Endothelial cell (in vitro differentiated cells): ENCODE measurements around the gene PLA2G2A. TPM values are rescaled to one million over a fixed set of nuclear protein-coding genes. Genes with fewer than 3 reads are reported as not detected.
A peak's percentile ranks its signal among the peaks of the same experiment; 100 is the strongest.
"Not testable (repeated sequence)": the region's sequence is repeated elsewhere in the genome, so short reads cannot be mapped to it uniquely, and the experiment has no call there.

Source experiments
- DNase-seq: peaks from one replicate; pipeline ENCODE4 v3.0.0; 2021; ENCODE audit warnings: low spot score
- H3K27ac Mint-ChIP-seq: one replicate; pipeline ENCODE4 v1.8.0; 2021; ENCODE audit warnings: mixed read lengths, inconsistent platforms; ENCODE audit not compliant: unreplicated experiment
- H3K27me3 Mint-ChIP-seq: one replicate; pipeline ENCODE4 v1.8.0; 2021; ENCODE audit warnings: mild to moderate bottlenecking, moderate library complexity, mixed read lengths, inconsistent platforms; ENCODE audit not compliant: unreplicated experiment
- H3K36me3 Mint-ChIP-seq: one replicate; pipeline ENCODE4 v1.8.0; 2021; ENCODE audit warnings: mild to moderate bottlenecking, low read depth, mixed read lengths, inconsistent platforms; ENCODE audit not compliant: unreplicated experiment
- H3K4me1 Mint-ChIP-seq: one replicate; pipeline ENCODE4 v1.8.0; 2021; ENCODE audit warnings: mild to moderate bottlenecking, mixed read lengths, inconsistent platforms; ENCODE audit not compliant: unreplicated experiment
- H3K4me3 Mint-ChIP-seq: one replicate; pipeline ENCODE4 v1.8.0; 2021; ENCODE audit warnings: mild to moderate bottlenecking, mixed read lengths, inconsistent platforms; ENCODE audit not compliant: unreplicated experiment
- H3K9me3 Mint-ChIP-seq: one replicate; pipeline ENCODE4 v1.8.0; 2021; ENCODE audit warnings: mixed read lengths, inconsistent platforms; ENCODE audit not compliant: unreplicated experiment
- total RNA-seq: library from RNA; stranded (reverse); fragmentation: NEBNext Ultra II Directional; extraction: Animal tissue kit (Norgen Biotek cat#: 25700); gene quantifications from one replicate; pipeline ENCODE4 v1.2.1, GENCODE V29; 2021; ENCODE audit not compliant: unreplicated experiment
- TF ChIP-seq, protein P1 (sequence below): fragments of 200-600 bp; sonication (generic); IDR thresholded peaks from one replicate; pipeline ENCODE4 v1.5.0; 2021; ENCODE audit warnings: antibody characterized with exemption; ENCODE audit not compliant: unreplicated experiment

The PLA2G2A gene
- total RNA-seq, 1 donor from 2014 or later: not detected

DNA sequence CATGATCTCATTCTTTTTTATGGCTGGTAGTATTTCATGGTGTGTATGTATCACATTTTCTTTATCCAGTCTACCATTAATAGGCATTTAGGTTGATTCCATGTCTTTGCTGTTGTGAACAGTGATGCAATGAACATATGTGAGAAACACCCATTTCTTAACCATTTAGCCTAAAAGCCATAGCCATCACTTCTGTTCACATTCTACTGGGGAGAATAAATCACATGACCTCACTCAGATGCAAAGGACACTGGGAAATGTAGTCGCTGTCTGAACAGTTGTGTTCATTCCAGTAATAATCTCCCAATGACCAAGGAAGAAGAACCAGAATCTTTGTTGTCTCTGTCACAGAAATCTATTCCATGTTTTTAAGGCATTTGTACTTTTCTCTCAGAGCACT lies 40.9 kb downstream of the PLA2G2A start:
- Mint-ChIP-seq H3K36me3 (no peaks in the 10 kb centered on the region), H3K27me3 (peaks cover 5% of the 10 kb centered on the region), H3K27ac (no peak overlapping the region), H3K4me1 (peaks cover 7% of the 10 kb centered on the region), H3K9me3 (no peaks in the 10 kb centered on the region), H3K4me3 (no peak overlapping the region)
- DNase-seq: no peak
- TF ChIP-seq, protein P1, sequence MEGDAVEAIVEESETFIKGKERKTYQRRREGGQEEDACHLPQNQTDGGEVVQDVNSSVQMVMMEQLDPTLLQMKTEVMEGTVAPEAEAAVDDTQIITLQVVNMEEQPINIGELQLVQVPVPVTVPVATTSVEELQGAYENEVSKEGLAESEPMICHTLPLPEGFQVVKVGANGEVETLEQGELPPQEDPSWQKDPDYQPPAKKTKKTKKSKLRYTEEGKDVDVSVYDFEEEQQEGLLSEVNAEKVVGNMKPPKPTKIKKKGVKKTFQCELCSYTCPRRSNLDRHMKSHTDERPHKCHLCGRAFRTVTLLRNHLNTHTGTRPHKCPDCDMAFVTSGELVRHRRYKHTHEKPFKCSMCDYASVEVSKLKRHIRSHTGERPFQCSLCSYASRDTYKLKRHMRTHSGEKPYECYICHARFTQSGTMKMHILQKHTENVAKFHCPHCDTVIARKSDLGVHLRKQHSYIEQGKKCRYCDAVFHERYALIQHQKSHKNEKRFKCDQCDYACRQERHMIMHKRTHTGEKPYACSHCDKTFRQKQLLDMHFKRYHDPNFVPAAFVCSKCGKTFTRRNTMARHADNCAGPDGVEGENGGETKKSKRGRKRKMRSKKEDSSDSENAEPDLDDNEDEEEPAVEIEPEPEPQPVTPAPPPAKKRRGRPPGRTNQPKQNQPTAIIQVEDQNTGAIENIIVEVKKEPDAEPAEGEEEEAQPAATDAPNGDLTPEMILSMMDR: no peak

DNA sequence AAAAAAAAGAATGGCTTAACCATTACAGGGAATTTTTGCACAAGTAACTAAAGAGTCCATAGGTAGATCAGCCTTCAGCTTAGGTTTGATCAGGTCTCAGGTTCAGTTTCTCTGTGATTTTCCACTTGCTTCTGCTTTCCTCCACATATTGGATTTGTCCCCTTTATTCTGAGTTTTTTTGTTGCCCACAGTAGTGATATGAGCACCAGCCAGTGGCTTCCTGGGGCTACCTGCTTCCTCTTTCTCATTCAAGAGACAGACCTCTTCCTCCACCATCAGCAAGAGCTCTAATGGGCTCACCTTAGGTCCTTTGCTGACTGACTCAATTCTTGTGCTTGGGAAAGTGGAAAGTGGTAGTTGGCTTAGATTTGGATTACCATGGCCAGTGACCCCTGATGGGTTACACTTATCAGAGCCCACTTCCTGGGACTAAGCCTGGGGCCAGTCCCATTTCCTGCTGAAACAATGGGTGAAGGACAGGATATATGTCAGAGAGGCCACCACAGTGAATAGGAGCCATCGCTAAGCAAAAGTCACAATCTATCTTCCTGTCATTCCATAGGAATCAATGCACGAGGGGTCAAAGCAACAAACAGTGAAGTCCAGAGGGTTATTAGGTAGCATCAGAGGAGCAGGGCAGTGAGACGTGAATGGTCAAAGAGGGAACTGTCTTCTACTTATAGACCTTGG lies 43.2 kb downstream of the PLA2G2A start:
- DNase-seq: no peak
- peaks cover 7% of the 10 kb centered on the region for H3K4me1 Mint-ChIP-seq
- H3K36me3 Mint-ChIP-seq: peaks cover 6% of the 10 kb centered on the region
- H3K4me3 Mint-ChIP-seq: no peak overlapping the region
- H3K27ac Mint-ChIP-seq: no peak overlapping the region
- TF ChIP-seq, protein P1: no peak
- H3K9me3 Mint-ChIP-seq: peaks cover 18% of the 10 kb centered on the region
- H3K27me3 Mint-ChIP-seq: peaks cover 6% of the 10 kb centered on the region

DNA sequence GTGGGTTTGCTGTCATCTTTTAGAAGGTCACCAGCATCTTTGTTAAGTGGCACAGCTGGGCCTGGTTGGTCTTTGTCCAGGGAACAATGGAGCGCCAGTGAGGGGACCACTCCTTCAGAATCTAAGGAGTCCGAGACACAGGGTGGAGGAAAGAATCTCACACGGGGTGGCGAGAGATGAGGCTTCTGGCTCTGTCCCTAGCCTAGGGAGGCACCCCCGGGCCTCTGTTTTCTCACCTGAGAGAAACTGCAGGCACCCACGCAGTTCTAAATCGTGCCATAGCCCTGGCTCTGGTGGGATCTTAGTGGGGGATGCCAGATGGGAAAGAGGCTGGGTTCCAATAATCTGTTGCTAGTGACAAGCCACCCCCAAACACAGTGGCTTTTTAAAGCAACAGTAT lies 45.1 kb downstream of the PLA2G2A start:
- H3K4me3 Mint-ChIP-seq: no peak overlapping the region
- TF ChIP-seq, protein P1: no peak
- H3K9me3 Mint-ChIP-seq: peaks cover 22% of the 10 kb centered on the region
- H3K27ac Mint-ChIP-seq: no peak overlapping the region
- peaks cover 6% of the 10 kb centered on the region for H3K27me3 Mint-ChIP-seq
- DNase-seq: no peak
- H3K4me1 Mint-ChIP-seq: peaks cover 7% of the 10 kb centered on the region
- H3K36me3 Mint-ChIP-seq: peaks cover 6% of the 10 kb centered on the region

DNA sequence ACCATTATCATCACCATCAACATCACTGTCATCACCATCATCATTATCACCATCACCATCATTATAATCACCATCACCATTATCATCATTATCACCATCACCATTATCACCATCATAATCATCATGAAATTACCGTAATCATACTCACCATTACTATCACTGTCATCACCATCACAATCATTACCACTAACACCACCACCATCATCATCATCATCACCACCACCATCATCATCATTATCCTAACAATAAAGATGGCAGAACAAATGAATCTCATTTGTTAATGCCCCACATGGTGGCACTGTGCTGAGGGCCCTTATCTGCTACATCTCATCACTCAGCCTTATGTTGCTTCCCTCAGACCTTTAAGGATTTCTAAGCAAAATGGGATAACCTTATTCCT lies 46.6 kb downstream of the PLA2G2A start:
- H3K27me3 Mint-ChIP-seq: peaks cover 6% of the 10 kb centered on the region
- TF ChIP-seq, protein P1: no peak
- peak overlapping the region; percentile 1 for H3K27ac Mint-ChIP-seq
- peaks cover 6% of the 10 kb centered on the region for H3K36me3 Mint-ChIP-seq
- peak overlapping the region; percentile 1 for H3K4me3 Mint-ChIP-seq
- H3K4me1 Mint-ChIP-seq: peaks cover 7% of the 10 kb centered on the region
- no peak for DNase-seq
- H3K9me3 Mint-ChIP-seq: peaks cover 22% of the 10 kb centered on the region

DNA sequence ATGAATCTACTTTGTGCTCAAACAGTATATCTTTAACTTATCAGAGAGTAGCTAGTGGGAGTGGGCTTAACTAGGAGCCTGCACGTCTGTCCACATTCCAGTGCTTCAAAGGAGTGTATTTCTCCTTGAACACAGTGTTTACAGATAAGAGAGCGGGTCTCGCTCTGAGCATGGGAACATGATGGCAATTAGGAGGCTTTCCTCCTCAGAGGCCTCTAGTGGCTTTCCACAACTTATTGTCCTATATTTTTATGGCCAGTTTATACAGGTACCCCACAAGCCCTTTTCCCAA lies 52.3 kb downstream of the PLA2G2A start:
- not testable (repeated sequence) for H3K4me3 Mint-ChIP-seq, H3K27ac Mint-ChIP-seq, H3K36me3 Mint-ChIP-seq, H3K27me3 Mint-ChIP-seq, H3K4me1 Mint-ChIP-seq, DNase-seq, H3K9me3 Mint-ChIP-seq
